Lower leg skin (tissue), 3 donors: ENCODE measurements around the gene SLC35G1.

Experiments
- POLR2A ChIP-seq, 2 donors: fragments of 450-650 bp; IDR thresholded peaks; one replicate each; pipeline ENCODE4 v1.6.1; 2016 to 2017; ENCODE audit warnings: antibody characterized with exemption in 2 of 2, mild to moderate bottlenecking in 1 of 2, moderate library complexity in 1 of 2
- TF ChIP-seq, protein P1 (sequence below), 3 donors: fragments of 450-650 bp; IDR thresholded peaks; one replicate each; pipeline ENCODE4 v1.5.1; 2016; ENCODE audit warnings: antibody characterized with exemption in 3 of 3, mild to moderate bottlenecking in 3 of 3, moderate library complexity in 2 of 3

DNA sequence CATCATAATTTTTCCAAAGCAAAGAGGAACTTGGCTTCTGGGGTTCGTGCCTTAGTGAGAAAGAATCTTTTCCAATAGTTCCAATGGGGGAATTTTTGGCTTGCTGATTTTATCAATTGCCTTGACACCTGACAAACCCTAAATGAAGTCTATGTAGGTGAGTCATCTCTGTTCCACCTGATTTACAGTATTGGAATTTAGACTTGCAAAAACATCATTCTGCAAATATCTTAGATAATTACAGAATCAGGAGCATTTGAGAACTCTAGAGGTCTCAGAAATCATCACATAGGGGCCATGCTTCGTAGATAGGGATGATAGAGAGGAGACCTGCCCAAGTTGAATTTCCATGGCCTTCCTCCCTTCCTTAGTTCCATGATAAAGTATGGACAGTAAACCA lies 9.3 kb downstream of the SLC35G1 start:
- TF ChIP-seq, protein P1, sequence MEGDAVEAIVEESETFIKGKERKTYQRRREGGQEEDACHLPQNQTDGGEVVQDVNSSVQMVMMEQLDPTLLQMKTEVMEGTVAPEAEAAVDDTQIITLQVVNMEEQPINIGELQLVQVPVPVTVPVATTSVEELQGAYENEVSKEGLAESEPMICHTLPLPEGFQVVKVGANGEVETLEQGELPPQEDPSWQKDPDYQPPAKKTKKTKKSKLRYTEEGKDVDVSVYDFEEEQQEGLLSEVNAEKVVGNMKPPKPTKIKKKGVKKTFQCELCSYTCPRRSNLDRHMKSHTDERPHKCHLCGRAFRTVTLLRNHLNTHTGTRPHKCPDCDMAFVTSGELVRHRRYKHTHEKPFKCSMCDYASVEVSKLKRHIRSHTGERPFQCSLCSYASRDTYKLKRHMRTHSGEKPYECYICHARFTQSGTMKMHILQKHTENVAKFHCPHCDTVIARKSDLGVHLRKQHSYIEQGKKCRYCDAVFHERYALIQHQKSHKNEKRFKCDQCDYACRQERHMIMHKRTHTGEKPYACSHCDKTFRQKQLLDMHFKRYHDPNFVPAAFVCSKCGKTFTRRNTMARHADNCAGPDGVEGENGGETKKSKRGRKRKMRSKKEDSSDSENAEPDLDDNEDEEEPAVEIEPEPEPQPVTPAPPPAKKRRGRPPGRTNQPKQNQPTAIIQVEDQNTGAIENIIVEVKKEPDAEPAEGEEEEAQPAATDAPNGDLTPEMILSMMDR (IDR thresholded peaks at IDR 0.05): no peak
- TF ChIP-seq POLR2A (IDR thresholded peaks at IDR 0.05): no peak
